Islet of Langerhans (tissue), 1 donor: ENCODE results near the gene MED12.

Experiments
- FAIRE-seq: peaks from one replicate; lab custom pipeline; 2011; peaks lifted over from hg19 to GRCh38; lab: Jason Lieb, UNC

The MED12 gene

DNA sequence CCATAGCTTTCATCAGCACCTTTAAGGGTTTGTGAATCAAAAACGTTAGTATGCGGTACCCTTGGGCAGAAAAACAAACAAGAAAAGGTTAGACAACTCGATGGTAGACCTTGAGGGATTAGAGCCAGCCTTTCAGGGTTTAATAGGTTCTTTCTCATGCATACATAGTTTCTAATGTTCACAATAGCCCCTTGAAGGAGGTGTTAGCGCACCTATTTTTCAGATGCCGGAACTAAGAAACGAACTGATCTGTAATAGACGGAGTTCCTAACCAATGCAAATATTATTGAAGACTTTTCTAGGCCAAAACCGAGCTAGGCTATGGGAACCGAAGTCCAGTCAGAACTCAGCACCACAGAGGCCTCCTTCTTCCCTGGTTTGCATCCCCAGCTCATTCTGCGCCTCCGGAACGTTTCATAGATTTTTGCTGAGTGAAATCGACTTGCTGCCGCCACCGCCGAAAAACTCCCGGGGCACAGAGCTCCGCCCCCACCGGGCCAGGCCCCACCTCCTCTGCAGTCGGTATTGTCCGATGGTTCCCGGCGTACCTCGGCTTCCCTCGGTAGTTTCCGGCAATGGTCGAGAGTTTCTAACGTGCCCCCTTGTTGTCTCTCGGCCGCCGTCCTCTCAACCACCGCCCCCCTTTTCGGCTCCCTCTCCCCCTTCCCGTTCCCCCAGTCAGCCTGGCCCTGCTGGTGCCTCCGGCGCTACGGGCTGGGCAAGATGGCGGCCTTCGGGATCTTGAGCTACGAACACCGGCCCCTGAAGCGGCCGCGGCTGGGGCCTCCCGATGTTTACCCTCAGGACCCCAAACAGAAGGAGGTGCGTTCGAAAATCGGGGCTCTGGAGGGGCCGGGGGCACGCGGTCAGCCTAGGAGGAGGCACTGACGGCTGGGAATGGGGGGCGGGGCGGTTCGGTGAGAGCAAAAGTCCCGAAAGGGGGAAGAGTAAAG lies at the start of gene MED12:
Gene MED12 (plus strand): TSS at position 565 of the 953 bp plus-strand sequence. CDS start 159 bp downstream, at position 724.
- peak; percentile 13 for FAIRE-seq

DNA sequence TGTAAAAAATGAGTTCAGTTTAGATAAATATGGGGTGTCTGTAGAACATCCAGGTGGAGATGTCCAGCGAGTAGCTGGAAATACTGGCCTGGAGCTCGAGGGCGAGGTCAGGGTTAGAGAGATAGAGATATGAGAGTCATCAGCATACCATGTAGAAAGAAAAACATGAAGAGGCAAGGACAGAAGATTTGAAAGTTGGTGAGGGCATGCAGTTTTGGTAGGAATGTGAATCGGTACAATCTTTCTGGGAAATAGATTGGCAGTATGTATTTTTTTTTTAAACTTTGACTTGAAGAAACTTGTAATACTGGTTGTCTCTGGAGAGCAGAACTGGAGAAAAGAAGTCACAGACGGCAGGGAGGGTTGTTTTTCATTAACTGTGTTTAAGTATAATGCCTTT lies 47.9 kb upstream of the MED12 start:
- FAIRE-seq: no peak

DNA sequence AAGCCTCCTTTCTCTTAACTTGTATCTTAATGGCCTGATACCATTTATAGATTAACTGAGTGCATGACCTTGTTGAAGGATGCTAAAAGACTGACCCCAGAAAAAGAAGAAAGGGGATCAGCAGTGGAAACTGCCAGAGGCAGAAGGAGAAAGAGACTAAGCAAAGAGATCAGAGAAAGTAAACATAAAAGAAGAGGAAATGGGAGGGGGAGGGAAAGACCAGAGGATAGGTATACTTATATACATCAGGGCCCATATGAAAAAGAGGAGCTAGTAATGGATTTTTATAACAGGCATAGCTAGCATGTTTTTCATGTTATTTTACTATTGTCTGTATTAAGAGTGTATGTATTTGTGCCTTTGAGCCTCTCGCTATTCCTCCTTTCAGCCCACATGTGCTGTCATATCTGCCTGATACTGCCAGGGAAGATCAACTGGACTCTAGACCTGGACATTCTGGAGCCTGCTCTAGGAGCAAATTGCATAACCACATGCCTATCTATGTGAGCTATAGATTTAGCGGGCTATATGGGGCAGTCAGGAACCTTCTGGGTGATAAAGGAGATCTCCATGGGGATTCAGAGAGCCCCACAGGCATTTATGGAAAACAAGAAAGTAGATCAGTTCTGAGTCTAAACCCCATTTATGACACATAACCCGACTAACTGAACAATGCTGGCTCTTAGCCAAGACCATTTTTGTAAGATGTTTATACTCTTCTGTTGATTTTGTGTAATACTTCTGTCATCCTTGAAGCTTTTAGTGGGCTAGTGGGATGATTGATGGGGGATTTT lies 36.9 kb upstream of the MED12 start:
- FAIRE-seq: no peak

GRCh38 chrX:71082124-71082647 lies 36.2 kb upstream of the MED12 start:
- FAIRE-seq: no peak

DNA sequence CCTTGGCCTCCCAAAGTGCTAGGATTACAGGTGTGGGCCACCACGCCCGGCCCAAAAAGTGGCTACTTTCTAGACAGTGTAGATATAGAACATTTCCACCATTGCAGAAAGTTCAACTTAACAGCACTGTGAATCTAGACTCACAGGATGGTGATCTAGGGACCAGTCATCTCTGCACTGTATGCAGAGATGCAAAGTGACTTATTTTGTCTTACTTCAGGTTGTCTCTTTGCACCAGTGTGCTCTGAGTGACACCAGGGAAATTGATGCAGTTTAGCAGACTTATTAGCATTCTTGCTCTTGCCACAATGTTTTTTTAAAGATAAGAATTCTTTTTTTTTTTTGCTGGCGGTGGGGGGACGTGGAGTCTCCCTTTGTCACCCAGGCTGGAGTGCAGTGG lies 35.6 kb upstream of the MED12 start:
- no peak for FAIRE-seq

DNA sequence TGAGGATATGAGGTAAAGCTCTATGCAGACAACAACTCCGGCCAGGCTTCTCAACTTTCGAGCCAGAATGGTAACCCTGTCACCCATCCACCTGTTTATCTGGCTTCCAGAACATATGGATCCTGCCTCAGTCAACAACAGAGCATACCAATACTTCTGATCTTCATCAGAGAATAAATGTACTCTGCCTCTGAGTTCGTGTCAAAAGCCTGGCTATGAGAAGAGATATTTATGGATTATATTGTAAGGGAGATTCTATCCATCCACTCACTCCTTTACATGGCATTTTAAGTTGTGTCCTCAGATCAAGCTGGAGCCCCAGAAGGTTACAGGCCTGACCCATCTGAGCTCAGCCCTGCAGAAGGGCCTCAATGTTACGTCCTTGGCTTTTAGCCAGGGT lies 32.5 kb upstream of the MED12 start:
- FAIRE-seq: no peak

- no peak for FAIRE-seq
Observed at GRCh38 chrX:71091263-71091662, 27.1 kb upstream of the MED12 start.

DNA sequence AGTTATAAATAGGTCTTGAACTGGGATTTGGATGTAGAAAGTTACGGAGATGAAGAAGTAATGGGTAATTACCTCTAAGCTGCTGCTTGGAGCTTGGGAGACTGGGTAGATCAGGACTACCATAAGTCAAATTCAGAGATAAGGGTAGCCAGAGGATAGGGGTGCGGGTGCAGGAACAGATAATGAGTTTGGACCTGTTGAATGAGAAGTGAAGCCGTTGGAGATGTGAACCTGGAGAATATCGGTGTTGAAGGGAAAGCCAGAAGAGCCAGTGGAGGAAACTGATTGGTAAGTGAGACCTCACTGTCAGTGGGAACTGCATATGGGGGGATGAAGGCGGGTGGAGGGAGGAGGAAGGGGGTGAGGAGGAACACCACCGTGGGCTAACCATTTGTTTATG lies 23.4 kb upstream of the MED12 start:
- FAIRE-seq: no peak

GRCh38 chrX:71095555-71095980 lies 22.8 kb upstream of the MED12 start, which contains the start of gene FOXO4:
Gene FOXO4 (plus strand): TSS chrX:71095851. CDS start chrX:71096529, 678 bp downstream.
- FAIRE-seq: no peak

DNA sequence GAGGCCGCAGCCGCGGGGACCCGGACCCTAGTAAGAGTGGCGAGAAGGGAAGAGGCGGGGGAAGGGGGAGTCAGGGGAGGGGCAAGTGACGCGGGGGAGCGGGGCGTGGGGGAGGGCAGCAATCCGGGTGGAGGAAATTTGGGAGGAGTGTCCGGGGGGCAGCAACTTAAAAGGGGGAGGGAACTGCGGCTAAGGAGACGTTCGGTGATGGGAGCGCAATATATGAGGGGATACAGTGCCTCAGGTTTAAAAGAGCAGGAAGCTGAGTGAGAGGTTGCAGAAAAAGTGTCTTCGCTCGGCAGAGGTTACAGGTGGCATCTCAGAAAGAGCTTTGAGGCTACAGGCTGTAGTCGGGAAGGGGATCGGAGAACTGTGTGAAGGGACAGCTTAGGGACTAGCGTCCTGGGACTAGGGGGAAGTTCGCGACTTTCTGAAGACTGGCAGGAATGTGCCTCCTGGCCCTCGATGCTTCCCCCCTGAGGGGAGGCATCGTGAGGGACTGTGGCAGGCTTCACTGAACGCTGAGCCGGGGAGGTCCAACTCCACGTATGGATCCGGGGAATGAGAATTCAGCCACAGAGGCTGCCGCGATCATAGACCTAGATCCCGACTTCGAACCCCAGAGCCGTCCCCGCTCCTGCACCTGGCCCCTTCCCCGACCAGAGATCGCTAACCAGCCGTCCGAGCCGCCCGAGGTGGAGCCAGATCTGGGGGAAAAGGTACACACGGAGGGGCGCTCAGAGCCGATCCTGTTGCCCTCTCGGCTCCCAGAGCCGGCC lies 22.2 kb upstream of the MED12 start:
- FAIRE-seq: no peak

DNA sequence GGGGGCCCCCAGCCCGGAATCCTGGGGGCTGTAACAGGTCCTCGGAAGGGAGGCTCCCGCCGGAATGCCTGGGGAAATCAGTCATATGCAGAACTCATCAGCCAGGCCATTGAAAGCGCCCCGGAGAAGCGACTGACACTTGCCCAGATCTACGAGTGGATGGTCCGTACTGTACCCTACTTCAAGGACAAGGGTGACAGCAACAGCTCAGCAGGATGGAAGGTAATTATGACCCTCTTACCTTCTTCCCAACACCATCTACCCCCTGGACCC lies 21.7 kb upstream of the MED12 start:
- no peak for FAIRE-seq

DNA sequence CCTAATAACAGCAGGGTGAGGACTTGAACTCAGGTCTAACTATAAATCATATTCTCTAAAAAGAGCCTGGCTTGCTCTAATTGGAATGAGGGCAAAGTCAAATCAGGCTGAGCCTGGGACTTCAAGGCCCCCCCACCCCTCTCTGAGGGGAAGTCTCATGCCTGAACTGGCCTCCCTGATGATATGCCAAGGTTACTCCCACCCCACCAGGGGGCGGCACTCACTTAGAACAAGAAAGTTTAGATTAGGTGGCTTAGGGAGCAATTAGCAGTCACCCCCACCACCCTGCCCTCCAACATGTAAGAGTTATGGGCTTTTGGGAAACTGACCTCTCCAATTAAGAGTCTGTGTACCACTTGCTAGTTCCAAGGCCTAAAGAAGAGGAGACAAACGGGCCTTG lies 20.1 kb upstream of the MED12 start:
- no peak for FAIRE-seq

DNA sequence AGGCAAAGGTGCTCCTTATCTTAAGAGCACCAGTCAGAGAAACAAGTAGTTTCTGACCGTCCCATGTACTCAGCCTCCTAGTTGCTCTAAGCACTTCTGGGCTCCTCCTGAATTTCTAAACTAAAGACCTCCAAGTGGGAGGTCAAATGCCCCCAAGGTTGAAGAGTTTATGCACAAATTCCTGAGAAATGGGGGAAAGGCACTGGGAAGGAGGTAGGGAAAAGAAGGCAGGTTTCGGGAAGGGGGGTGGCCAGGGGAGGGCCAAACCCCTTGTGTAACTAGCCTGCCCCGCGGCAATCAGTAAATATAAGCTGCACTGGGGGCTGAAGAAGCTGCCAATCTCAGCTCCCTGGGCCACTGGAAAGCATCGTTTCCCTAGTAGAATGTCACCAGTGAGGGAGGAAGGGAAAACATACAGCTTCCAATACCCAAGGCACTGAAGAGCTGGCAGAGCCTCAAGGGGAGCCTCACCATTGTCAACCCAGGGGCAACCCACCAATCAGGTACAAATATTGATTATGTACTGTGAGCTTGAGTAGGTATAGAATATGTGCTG lies 19.4 kb upstream of the MED12 start:
- no peak for FAIRE-seq

DNA sequence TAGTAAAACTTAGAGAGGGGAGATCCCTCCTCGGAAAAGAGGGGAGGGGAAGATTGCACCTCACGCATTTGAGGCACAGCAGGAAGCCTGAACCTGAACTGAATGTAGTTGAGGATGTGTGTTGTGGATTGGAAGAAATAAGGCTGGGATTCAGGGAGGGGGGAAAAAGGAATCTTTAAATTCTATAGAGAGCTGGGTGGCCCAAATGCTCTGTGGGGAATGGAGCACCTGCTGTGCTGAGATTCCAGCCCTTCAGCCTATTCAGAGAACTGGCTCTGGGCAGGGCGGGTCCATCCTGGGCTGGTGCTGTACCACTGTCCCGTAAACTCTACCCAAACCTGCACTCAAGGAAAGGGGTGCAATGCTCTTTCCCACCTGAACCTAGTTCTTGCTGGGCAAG lies 18.7 kb upstream of the MED12 start:
- FAIRE-seq: no peak

DNA sequence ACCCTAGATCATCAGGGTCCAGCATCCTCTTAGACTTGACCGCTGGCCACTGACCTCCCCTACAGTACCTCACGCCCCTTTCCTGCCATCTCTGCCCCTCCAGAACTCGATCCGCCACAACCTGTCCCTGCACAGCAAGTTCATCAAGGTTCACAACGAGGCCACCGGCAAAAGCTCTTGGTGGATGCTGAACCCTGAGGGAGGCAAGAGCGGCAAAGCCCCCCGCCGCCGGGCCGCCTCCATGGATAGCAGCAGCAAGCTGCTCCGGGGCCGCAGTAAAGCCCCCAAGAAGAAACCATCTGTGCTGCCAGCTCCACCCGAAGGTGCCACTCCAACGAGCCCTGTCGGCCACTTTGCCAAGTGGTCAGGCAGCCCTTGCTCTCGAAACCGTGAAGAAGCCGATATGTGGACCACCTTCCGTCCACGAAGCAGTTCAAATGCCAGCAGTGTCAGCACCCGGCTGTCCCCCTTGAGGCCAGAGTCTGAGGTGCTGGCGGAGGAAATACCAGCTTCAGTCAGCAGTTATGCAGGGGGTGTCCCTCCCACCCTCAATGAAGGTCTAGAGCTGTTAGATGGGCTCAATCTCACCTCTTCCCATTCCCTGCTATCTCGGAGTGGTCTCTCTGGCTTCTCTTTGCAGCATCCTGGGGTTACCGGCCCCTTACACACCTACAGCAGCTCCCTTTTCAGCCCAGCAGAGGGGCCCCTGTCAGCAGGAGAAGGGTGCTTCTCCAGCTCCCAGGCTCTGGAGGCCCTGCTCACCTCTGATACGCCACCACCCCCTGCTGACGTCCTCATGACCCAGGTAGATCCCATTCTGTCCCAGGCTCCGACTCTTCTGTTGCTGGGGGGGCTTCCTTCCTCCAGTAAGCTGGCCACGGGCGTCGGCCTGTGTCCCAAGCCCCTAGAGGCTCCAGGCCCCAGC lies 17.6 kb upstream of the MED12 start:
- no peak for FAIRE-seq

GRCh38 chrX:71102292-71102691 lies 16.1 kb upstream of the MED12 start:
- no peak for FAIRE-seq

DNA sequence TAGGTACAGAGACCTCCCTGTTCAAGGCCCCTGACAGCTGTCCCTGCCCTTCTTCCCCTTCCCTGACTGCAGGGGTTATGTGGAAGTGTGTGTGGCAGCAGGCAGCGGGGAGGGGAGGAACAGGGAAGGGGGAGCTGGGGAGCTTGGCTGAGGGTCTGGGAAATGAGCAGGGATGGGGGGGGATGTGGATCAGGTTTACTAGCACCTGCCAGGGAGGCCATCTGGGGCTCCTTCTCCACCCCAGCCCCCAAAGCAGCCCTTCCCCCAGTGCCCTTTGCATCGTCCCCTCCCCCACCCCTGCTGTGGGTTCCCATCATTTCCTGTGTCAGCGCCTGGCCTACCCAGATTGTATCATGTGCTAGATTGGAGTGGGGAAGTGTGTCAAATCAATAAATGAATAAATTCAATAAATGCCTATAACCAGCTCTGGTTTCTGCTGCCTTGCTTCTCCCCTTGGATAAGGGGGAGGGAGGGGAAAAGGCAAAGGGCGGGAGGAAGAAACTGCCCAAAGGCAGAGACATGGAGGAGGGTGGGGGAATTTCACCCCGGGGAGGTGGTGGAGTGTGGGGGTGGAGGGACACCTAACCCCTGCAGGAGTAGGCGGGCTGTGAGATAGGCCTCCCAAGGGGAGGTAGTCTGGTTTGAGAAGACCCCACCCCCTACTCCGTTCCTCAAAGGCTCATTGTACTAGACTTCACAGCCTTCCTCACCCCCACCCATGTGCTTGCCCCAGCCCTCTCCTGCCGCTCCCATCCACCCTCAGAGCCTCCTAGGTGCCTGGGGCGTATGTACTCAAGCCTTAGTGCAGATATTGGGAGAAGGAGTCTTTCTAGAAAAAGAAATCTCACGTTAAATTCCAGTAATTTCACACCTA lies 15.0 kb upstream of the MED12 start:
- FAIRE-seq: no peak

GRCh38 chrX:71105628-71106027 lies 12.8 kb upstream of the MED12 start:
- FAIRE-seq: no peak

DNA sequence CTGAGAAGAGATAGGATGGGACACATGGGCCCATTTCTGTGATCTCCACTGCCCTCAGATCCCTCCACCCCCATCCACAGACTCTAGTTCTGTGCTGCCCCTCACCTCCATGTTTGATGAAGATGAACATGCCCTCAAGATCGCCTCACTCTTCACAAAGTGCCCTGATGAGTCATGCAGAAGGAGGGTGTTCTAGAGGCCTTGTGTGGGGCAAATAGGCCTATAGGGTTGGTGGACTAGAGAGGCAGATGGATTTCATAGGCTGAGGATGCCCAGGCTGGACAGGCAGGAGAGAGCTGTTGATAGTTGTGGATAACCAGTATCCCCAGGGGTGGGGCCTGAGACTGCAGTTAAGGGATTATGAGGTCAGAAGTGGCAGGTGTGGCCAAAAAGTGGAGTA lies 12.0 kb upstream of the MED12 start, which contains the start of gene CXorf65:
Gene CXorf65 (minus strand): TSS at position 314 of the 400 bp plus-strand sequence. CDS start 184 bp downstream, at position 130.
- no peak for FAIRE-seq

- no peak for FAIRE-seq
Observed at GRCh38 chrX:71107245-71107644, 11.2 kb upstream of the MED12 start.
